ENCODE measurements around the gene MFF. TPM values are rescaled to one million over a fixed set of nuclear protein-coding genes. Genes with fewer than 3 reads are reported as not detected.
A peak's percentile ranks its signal among the peaks of the same experiment; 100 is the strongest.
"Not testable (repeated sequence)": the region's sequence is repeated elsewhere in the genome, so short reads cannot be mapped to it uniquely, and the experiment has no call there.

Gene MFF
- total RNA-seq, 1 donor from 2014 or later: 55.6 TPM

DNA sequence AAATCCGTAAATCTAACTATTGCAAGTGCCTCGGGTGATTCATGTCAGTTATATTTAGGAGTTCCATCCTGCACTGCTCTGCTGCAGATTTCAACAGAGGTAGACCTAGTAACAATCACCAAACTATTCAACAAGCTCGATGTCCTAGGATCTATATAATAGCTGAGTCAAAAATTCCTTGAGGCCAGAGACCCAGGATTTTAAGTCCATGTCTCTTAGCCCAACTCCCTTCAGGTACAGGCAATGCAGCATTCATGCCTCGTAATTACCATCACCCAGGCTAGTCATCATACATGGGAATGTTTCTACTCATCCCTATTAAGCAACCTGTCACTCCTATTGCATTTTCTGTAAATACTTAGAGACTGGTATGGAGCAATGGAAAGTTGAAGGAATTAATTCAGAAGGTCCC is 53.3 kb downstream of the MFF start:
- no peak for DNase-seq

DNA sequence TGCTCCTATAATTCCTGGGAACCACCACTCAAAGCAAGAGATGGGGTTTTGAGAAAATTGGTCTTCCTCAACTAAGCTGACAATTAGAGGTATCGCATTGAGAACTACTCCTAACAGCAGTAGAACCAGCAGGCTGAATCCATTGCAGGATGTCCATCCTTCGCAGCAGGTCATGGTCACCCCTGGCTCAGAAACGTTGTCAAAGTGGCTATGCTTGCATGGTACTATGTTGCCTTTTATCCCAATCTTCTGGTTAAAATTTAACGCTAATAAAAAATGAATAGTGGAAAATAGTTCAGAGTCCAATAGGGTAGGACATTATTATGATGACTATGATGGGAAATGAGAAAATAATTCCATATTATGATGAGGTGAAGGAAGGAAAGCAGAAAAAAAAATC is 54.0 kb downstream of the MFF start, which contains the start of gene TM4SF20:
Gene TM4SF20 (minus strand): TSS at position 212 of the 400 bp plus-strand sequence. CDS start 38 bp downstream, at position 174.
- DNase-seq: no peak

DNA sequence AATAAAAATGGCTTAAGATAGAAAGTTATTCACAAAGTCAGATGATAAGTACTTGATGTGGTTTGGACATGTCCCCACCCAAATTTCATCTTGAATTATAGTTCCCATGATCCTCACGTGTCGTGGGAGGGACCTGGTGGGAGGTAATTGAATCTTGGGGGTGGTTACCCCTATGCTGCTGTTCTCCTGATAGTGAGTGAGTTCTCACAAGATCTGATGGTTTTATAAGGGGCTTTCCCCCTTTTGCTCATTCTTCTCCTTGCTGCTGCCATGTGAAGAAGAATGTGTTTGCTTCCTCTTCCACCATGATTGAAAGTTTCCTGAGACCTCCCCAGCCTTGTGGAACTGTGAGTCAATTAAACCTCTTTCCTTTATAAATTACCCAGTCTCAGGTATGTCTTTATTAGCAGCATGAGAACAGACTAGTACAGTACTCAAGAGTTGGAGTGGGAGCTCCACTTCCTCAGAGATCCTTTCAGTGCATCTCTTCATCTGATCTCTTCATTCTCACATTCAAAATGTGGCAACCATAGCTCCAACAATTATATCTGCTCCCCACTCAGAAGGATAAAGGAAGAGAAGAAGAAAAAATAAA is 57.3 kb downstream of the MFF start:
- DNase-seq: not testable (repeated sequence)

DNA sequence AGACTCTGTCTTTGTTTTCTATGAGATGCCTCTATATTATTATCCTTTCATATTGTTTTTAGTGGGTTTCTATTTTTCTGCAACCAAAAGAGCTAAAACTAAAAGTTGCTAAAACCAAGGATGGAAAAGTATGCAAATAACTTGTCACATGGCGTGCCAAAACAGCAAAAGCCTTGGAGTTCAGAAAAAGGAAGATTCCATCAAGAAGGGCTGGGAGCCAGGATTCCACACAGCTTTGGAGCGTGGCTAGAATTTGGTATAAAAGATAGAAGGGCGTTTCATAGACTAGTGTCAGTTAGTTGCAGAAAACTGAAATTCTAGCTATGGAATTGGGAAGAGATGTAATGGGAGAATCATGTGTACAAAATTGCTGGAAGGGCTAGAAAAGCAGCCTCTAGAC is 58.6 kb downstream of the MFF start:
- no peak for DNase-seq

DNA sequence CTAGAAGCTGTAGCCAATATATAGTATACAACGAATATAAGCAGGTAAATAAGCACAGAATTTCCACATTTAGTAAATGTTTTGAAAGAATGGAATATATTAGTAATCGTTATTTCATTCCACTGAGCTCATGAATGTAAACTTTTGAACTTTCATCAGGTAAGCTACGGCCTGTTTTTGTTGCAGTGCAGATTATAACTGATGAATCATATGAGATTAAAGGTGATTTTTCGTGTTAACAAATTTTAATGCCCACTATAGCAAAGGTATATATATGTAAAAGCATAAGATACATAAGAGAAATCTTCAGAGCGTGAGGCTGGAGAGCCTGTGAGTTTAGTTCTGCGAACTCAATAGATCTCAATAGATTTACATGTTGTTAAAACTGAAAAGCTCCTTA is 61.6 kb downstream of the MFF start:
- DNase-seq: no peak

DNA sequence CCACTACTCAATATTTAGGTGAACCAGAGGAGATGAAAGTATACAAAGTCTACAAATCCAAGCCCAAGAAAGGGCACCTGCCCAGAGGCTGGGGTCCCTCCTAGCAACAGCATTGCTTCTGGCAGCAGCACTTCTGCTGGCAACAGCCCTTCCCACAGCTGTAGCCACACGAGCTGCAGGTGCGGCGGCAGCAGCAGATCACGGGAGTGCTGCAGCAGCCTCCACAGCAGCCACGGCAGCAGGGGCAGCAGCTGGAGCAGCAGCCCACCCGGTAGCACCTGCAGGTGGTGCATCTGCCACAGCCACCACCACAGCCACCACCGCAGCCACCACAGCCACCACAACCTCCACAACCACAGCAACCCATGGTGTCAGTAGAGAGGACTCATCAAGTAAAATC is 62.5 kb downstream of the MFF start, which contains the start of gene SCYGR1:
Gene SCYGR1 (minus strand): TSS at position 367 of the 400 bp plus-strand sequence. CDS start 0 bp downstream, at position 367.
- not testable (repeated sequence) for DNase-seq

DNA sequence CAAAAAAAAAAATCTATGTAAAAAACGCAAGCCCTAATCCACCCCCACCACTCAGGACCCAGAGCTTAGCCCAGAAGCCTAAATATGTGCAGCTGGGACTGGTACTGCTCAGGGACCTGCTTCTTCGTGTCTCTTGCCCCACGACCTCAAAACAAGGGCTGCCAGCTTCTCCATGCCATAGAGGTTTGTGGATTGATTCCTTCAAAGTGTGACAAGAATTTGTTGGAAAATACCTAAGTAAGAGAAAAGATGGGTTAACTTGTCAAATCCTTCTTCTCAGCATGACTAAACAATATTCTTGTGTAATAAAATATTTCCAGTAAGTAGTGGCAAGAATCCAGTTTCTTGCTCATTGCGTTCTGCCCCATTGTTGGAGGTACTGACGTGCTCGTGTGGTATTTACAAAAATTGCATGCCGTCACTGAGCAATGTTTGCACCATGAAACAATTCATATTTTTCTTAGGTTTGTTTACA is 63.5 kb downstream of the MFF start:
- DNase-seq: no peak

DNA sequence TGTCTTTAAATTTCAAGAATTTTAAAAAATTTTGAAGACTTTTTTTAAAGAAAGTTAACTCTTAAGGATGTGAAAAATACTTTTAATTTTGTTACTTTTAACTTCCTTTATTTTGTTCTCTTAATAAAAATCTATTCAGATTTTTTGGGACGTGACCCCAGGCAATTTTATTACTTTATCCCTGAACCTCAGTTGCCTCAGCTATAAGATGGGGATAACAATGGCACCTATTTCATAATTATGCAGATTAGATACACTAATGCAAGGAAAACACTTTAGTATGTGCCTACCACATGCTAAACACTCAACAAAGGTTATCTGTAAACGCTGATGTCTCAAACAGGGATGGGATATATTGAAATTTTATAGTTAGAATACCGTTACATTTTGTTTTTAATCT is 64.2 kb downstream of the MFF start:
- no peak for DNase-seq

DNA sequence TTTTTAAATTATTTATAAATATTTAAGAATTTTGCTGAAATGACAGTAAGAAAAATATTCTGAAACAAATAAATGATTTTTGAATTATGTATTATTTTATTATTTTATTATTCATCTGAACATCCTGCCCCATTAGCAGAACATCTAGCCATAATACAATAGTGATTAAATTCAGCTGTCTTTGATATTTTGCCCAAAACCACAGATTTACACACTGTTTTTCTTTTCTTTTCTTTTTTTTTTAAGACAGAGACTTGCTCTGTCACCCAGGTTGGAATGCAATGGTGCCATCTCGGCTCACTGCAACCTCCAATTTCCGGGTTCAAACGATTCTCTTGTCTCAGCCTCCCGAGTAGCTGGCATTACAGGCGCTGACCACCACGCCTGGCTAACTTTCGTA is 64.6 kb downstream of the MFF start:
- DNase-seq: no peak

DNA sequence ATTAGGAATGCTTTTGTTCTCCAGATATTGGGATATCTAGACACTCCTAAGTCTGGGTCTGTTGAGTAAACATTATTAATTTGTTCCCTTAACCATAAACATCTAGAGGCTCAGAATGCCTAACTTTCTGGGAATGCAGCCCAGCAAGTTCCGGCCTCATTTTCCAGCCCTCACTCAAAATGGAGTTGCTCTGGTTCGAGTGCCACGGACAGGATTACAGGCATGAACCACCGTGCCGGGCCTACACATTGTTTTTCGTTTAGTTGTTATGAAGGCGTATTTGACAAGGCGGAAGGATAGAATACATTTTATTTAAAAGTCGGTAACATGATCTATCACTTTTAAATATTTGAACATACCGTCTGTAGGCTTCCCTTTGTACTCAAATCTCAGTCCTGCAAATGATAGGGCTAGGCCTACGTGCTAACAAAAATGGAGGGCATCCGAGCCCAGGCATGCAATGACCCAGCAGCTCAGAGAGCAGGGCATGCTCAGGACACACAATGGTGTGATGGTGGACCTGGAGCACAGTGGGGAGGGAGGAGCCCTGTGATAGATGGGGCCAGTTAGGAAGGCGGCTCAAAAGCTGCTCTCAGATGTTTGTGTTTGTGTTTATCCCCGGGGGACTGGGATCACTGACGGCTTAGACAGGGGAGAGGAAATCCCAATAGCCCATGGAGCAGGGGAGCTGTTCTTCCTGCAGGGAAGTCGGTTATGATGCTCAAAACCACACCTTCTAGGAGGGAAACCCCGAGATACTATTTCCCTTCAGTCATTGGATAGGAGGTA is 65.6 kb downstream of the MFF start:
- DNase-seq: no peak

DNA sequence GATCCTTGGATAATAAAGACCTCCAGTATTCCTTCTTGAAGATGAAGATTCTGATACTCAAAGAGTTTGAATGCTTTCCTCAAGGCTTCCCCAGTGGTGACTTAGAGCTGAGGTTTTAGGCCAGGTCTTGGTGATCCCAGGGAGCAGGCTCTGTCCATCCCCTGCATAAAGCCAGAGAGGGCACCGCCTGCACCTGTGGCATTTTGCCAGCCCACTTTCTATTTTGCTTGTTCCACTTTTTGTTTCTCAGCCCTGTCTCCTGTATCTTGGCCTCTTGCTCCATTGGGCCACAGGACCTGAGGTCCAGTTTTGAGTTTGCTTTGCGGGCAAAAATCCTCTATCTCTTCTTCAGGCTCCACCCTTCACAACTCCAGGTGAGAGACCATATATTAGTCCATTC is 69.3 kb downstream of the MFF start:
- no peak for DNase-seq

DNA sequence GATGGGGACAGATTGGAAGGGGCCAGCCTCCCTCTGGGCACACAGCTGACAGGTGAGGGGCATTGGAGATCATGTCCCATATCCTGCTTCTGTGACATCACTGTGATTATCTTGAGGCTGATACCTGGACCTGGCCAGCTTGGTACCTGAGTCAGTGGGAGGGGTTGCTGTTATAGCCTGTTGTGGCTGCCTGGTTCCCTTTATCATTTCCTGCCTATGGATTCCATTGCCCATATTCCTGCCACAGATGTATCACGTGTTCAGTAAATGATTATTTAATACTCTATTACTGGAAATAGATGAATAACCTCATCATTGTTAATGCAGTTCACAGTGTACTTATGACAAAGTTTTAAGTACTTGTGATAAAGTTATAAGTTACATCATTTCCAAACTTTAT is 70.5 kb downstream of the MFF start:
- no peak for DNase-seq

DNA sequence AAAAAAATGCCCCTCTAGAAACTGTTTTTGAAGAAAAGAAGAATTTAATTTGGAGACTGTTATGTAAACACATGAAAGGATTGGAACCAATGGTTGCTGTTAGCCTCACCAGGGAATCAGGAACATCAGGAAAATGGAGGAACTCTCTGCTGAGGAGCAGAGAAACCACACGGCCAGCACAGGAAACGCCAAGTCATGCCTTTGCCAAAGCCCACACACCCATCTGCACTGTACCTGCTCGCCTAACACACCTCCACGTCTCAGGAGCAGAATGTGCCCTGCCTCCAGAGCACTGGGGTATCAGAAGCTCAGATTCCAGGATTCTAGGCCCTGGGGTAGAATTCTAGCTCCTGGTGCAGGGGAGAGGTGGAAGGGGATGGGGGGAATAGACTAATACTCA is 72.5 kb downstream of the MFF start:
- DNase-seq: no peak

DNA sequence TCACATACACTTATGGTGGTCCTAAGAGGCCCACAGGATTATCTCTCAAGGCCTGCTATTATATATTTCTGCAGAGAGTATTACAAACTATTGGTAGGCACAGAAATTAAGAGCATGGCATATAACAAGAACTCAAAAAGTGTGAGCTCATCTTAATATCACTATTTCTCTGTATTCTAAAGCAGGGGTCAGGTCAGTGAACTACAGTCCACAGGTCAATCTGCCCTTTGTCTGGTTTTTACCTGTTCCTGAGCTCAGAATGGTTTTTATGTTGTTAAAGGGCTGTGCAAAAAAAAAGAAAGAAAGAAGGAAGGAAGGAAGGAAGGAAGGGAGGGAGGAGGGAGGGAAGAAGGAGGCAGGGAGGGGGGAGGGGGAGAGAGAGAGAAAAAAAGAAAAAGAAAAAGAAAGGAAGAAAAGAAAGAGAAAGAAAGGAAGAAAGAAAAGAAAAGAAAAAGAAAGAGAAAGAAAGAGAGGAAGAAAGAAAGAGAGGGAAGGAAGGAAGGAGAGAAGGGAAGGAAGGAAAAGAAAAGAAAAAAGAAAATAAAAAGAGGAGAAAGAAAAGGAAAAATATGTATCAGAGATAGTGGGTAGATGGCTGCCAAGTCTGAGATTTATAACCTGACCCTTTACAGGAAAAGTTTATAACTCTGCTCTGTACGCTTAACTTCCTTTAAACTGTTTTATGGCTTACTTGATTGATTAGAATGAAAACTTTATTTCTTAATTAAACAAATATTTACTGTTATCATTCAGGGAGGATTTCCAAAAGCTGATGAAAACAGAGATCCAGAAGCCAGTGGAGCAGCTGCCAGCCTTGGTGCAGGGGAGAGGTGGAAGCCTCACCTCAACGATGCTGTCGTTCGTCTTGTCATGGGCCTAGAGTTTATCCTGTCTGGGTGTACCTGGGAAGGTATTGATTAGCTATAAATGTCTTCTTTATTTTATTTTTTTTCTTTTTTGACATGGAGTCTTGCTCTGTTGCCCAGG is 73.9 kb downstream of the MFF start:
- DNase-seq: no peak

DNA sequence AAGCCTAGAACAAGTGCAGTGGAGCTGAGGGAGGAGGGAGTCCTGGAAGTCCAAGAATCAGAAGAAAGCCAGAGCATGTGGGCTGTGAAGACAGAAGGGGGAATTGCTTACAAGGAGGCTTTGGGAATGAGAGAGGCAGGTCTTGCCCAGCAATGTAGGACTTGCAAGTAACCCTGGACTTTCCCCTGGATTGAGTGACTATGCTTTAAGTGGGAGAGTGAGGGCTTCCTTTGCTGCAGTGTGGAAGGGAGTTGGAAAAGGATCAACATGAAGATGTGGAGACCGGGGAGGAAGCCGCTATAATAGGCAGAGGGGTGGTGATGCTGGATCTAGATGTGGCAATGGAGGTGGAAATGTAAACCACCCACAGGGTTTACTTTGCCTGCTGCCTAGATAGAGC is 76.5 kb downstream of the MFF start:
- DNase-seq: no peak

DNA sequence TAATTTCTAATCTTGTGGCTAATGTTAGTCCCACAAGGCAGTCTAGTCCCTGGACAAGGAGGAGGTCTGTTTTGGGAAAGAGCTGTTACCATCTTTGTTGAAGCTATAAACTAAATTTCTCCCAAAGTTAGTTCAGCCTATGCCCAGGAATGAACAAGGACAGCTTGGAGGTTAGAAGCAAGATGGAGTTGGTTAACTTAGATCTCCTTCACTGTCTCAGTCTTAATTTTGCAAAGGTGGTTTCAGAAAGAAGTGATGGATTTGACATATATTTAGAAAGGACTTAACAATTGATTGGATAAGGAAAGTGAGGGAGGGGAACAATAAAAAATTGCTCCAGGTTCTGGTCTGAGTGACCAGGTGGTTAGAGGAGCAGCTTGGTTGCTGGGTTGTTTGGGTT is 77.3 kb downstream of the MFF start:
- no peak for DNase-seq

DNA sequence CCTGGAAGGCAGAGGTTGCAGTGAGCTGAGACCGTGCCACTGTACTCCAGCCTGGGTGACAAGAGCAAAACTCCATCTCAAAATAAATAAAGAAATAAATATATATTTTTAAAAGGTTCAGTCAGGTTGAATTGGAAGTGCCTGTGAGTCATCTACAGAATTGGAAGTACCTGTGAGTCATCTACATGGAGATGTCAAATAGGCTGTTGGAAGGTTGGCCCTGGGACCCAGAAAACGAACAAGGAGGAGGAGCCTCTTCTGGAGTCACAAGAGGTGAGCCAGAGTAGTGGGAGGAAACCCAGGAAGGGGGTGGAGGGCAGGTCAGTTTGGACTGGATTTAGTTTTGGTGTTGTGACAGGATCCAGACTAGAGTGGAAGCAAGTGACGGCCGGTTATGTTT is 77.9 kb downstream of the MFF start:
- DNase-seq: no peak

DNA sequence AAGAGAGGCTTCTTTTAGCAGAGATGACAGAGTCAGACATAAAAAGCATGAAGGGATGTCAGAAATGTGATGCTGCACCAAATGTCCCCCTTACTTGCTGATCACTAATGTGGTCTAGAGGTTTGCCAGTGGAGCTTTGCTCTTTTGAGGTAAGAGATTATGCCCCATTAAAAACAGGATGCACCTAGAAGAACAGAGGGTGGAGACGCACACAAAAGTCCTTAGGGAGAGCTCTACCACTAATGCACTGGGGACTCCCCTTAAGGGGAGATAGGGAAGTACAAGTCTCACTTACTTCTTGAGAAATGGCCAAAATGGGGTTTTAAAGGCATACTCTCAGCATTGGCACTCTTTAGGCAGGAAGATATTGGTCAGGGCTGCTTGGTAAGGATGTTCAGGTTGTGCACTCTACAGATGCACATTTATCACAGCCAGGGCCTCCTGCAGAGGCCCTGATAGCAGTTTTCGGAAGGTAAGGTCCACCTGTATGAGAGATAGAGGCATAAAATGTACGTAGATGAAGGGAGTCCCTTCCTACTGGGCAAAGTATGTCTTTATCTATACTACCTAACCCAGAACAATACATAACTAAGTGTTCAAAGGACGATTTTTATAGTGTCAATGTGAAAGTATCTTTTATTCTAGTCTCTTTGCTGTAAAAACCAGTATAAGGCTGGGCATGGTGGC is 79.7 kb downstream of the MFF start:
- DNase-seq: no peak

DNA sequence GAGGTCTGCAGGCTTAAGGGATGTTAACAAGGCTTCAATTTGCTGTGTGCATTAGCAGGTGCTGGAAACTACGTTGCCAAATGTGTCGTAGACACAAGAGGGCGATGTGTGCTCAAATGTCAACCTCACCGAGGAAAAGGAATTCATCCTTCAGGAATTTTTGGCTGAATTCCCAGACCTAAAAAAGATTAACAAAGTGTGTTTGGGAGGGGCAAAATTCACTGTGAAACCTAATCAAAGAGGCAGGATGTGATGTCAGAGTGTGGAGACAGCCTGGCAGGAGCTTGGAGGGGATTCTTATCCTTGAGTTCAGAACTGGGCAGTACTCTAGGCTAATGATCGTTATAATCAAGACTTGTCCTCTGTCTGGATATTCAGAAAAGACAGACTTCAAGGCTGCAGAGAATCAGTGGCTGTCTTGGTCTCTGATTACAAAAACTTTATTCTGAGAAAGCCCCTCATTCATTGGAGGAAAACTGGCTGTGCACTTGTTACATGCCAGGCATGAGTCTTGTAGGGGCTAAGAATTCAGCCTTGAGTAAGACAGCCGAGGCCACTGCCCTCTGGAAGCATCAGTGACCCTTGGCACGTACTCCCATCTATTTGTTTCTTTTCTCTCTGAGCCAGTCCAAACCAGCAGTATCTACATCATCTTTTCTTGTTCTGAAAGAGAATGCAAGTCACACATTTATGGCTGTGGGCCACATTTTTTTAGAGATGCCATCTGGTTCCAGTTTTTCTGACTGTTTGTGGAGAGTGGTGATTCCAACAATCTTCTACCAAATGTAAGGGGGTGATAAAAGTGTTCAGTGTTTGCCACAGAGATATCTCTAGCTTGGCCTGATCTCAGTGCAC is 81.4 kb downstream of the MFF start:
- DNase-seq: peak; percentile 87

All from skin of body (tissue), 2 donors.